Lower leg skin (tissue), 4 donors: ENCODE measurements around the gene ZNF813. TPM values are rescaled to one million over a fixed set of nuclear protein-coding genes. Genes with fewer than 3 reads are reported as not detected.
"Not testable (repeated sequence)": the region's sequence is repeated elsewhere in the genome, so short reads cannot be mapped to it uniquely, and the experiment has no call there.

Experiments
- DNase-seq, 2 donors: peaks; one replicate each; pipeline ENCODE4 v3.0.0-alpha.2; 2019; ENCODE audit warnings: low spot score in 2 of 2
- H3K4me3 ChIP-seq: fragments of 200-600 bp; sonication (generic); 2 replicates; pipeline ENCODE4 v1.5.1; 2017; ENCODE audit warnings: mild to moderate bottlenecking, low read depth; ENCODE audit not compliant: poor library complexity, severe bottlenecking
- POLR2A ChIP-seq, 2 donors: fragments of 450-650 bp; IDR thresholded peaks; one replicate each; pipeline ENCODE4 v1.6.1; 2016 to 2017; ENCODE audit warnings: antibody characterized with exemption in 2 of 2, mild to moderate bottlenecking in 1 of 2, moderate library complexity in 1 of 2
- WGBS, 2 donors: methylation state at CpG; one replicate each; pipeline ENCODE4 v1.1.5; 2018; 5-methylcytosine and 5-hydroxymethylcytosine counted together
- intact Hi-C: fragments of 100-400 bp; cut with DNase I; formaldehyde crosslinking; loops from one replicate; pipeline ENCODE4 v1.15.0; 2023; ENCODE audit warnings: low total_unique reads
- total RNA-seq, 4 donors: library from RNA; depleted of rRNA; stranded (reverse); fragments of >200 nt; gene quantifications; one replicate each; pipeline ENCODE4 v1.1.0, GENCODE V29; 2016
- TF ChIP-seq, protein P1 (sequence below), 3 donors: fragments of 450-650 bp; IDR thresholded peaks; one replicate each; pipeline ENCODE4 v1.5.1; 2016; ENCODE audit warnings: antibody characterized with exemption in 3 of 3, mild to moderate bottlenecking in 3 of 3, moderate library complexity in 2 of 3

ZNF813 gene
- total RNA-seq, 4 donors from 2014 or later, result 1.5 to 5.9 (median 3.4) TPM

DNA sequence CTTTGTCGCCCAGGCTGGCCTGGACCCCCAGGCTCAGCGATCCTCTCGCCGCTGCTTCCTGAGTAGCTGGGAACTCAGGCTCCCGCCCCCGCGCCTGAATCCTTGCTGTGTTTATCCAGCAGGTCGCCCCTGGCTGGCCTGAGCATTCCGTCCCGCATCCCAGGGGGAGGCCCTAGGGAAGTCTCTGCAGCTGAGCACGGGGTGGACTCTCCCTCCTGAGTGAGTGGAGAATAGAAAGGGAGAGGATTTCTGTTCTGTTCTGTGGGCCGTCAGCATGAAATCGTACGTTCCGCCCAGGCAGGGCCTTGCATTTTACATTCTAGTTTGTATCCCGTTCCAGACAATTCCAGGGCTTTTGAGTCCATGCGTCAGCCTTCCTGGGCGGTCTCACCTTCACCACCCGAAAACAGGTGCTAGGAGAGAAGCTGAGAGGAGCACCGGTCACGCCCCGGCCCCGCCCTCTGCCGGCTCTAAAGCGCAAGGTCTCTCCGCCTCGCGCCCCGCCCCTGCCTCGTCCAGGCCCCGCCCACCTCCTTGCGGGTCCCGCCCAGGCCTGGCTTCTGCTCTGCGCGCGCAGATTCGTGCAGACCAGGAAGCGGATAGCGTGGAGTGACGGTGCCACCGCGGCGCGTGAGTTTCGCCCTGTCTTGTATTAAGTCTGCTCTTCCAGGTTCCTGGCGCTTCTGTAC lies 36.0 kb upstream of the ZNF813 start, which contains the start of gene ZNF761:
Gene ZNF761, plus strand, starts transcription at position 586 of the 689 bp plus-strand sequence. CDS start 15,285 bp downstream, outside the sequence.
- TF ChIP-seq, protein P1, sequence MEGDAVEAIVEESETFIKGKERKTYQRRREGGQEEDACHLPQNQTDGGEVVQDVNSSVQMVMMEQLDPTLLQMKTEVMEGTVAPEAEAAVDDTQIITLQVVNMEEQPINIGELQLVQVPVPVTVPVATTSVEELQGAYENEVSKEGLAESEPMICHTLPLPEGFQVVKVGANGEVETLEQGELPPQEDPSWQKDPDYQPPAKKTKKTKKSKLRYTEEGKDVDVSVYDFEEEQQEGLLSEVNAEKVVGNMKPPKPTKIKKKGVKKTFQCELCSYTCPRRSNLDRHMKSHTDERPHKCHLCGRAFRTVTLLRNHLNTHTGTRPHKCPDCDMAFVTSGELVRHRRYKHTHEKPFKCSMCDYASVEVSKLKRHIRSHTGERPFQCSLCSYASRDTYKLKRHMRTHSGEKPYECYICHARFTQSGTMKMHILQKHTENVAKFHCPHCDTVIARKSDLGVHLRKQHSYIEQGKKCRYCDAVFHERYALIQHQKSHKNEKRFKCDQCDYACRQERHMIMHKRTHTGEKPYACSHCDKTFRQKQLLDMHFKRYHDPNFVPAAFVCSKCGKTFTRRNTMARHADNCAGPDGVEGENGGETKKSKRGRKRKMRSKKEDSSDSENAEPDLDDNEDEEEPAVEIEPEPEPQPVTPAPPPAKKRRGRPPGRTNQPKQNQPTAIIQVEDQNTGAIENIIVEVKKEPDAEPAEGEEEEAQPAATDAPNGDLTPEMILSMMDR (IDR thresholded peaks at IDR 0.05), result no peak
- no peak for TF ChIP-seq POLR2A (IDR thresholded peaks at IDR 0.05)
- DNase-seq, result peak; percentile 93 to 99
- peak within 1 kb of the TSS; percentile 58 for H3K4me3 ChIP-seq
- 0 to 2% methylated on average over 22 to 34 of the region's 46 CpGs for WGBS, 2 donors
- intact Hi-C loops, result no loop called here

DNA sequence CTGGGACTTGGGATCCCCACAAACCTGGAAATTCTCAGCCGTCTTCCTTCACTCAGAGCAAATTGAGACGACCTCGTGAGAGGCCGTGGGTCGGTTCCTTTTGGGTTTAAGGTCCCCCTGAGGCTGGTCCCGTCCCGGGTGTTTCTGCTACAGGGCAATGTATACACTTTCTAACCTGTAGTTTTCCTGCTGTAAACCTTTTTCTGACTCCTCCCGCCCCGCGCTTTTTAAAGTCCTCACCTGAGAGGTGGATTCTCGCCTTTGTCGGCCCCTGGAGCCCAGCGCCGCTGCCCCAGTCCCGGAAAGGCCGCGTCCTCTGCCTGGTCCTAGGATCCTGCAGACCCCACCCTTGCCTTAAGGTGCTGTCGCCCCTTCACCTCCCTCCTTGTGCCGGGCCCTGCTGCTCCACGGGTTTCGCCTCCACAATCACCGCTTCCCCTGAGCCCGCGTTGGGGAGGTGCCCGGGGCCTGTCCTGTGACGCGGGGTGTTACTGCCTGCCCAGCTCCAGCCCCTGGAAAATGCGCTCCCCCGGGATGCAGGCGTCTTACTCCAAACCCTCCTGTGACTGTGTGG lies 35.4 kb upstream of the ZNF813 start:
- intact Hi-C loops, result no loop called here
- H3K4me3 ChIP-seq, result peak overlapping the region; percentile 58
- DNase-seq, result peak; percentile 19 to 87
- TF ChIP-seq POLR2A (IDR thresholded peaks at IDR 0.05), result no peak
- TF ChIP-seq, protein P1 (IDR thresholded peaks at IDR 0.05), result no peak
- 0% methylated on average over 30 of the region's 30 CpGs for WGBS, 2 donors

DNA sequence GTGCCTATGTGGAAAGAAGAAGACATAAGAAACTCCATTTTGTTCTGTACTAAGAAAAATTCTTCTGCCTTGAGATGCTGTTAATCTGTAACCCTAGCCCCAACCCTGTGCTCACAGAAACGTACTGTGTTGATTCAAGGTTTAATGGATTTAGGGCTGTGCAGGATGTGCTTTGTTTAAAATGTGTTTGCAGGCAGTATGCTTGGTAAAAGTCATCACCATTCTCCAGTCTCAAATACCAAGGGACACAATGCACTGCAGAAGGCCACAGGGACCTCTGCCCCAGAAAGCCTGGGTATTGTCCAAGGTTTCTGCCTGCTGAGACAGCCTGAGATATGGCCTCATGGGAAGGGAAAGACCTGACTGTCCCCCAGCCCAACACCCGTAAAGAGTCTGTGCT lies 23.7 kb upstream of the ZNF813 start:
- DNase-seq, intact Hi-C loops, H3K4me3 ChIP-seq: not testable (repeated sequence)
- 92 to 98% methylated on average over 2 of the region's 2 CpGs for WGBS, 2 donors

DNA sequence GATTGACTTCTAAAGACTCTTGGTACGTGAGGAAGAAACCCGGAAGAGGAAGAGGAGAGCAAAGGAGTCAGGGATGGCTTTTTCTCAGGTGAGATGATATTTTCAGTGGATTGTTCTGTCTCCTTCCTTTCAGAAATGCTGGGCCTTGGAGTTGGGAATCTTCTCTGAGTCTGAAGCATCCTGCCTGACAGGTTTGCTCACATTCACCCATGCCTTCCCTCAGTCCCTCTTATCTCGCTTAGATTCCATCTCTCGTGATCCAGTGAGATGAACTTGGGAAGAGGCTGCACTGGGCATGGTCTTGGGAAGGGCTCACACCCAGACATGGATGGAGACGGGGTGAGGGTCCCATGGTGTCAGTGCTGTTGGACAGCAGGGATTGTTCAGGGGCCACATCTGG lies 20.3 kb upstream of the ZNF813 start:
- intact Hi-C loops, H3K4me3 ChIP-seq, DNase-seq: not testable (repeated sequence)
- WGBS, 2 donors, result 89 to 96% methylated on average over 5 of the region's 5 CpGs

DNA sequence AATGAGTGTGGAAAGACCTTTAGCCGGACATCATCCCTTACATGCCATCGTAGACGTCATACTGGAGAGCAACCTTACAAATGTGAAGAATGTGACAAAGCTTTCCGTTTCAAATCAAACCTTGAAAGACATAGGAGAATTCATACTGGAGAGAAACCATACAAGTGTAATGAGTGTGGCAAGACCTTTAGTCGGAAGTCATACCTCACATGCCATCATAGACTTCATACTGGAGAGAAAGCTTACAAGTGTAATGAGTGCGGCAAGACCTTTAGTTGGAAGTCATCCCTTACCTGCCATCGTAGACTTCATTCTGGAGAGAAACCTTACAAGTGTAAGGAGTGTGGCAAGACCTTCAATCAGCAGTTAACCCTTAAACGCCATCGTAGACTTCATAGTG lies 11.7 kb upstream of the ZNF813 start:
- no peak for DNase-seq
- TF ChIP-seq, protein P1 (IDR thresholded peaks at IDR 0.05), result no peak
- 92 to 93% methylated on average over 9 of the region's 9 CpGs for WGBS, 2 donors
- no peak overlapping the region for H3K4me3 ChIP-seq
- intact Hi-C loops, result no loop called here

DNA sequence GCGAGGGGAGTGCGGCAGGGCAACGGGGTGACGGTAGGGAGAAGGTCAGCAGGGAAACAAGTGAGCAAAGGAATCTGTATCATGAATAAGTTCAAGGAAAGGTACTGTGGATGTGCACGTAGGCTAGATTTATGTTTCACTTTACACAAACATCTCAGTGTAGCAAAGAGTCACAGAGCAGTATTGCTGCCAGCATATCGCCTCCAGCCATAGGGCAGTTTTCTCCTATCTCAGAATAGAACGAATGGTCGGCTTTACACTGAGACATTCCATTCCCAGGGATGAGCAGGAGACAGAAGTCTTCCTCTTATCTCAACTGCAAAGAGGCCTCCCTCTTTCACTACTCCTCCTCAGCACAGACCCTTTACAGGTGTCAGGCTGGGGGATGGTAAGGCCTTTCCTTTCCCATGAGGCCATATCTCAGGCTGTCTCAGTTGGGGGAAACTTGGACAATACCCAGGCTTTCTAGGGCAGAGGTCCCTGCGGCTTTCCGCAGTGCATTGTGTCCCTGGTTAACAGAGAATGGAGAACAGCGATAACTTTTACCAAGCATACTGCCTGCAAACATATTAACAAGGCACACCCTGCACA lies 7.3 kb upstream of the ZNF813 start:
- H3K4me3 ChIP-seq, intact Hi-C loops, DNase-seq: not testable (repeated sequence)
- 62 to 77% methylated on average over 11 of the region's 11 CpGs for WGBS, 2 donors

DNA sequence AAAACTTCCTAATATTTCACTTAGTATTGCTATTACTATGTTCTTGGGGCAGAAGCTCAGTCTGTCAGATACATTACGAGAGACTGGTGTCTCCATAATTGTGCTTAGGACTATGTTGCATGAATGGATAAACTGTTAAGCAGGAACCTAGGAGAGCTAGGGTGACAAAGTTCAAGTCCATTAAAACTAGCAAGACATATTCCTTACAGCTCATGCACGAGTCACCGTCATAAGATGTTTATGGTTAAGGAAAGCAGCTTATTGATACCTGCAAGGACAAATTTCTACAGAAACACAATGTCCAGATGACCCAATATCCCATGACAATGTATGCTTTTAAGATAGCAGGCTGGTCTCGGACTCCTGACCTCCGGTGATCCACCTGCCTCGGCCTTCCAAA lies 5.7 kb upstream of the ZNF813 start:
- no peak for DNase-seq
- intact Hi-C loops, result no loop called here
- WGBS, 2 donors, result 92 to 94% methylated on average over 6 of the region's 6 CpGs
- TF ChIP-seq, protein P1 (IDR thresholded peaks at IDR 0.05), result no peak
- TF ChIP-seq POLR2A (IDR thresholded peaks at IDR 0.05), result no peak
- no peak overlapping the region for H3K4me3 ChIP-seq
